Gastrocnemius medialis (tissue), 4 donors: ENCODE data around the gene SECISBP2.

Experiments
- POLR2A ChIP-seq, 2 donors: fragments of 450-650 bp; IDR thresholded peaks; one replicate each; pipeline ENCODE4 v1.6.1; 2017; ENCODE audit warnings: antibody characterized with exemption in 2 of 2, mild to moderate bottlenecking in 2 of 2, moderate library complexity in 2 of 2
- TF ChIP-seq, protein P1 (sequence below), 5 experiments: fragments of 450-650 bp in 3 of 5; fragments of 200-600 bp in 2 of 5; sonication (generic) in 2 of 5; IDR thresholded peaks in 4 of 5; conservative IDR thresholded peaks in 1 of 5; 1 replicate in 4 of 5; 2 replicates in 1 of 5; pipeline ENCODE4 v1.5.1; 2016 to 2019; ENCODE audit warnings: antibody characterized with exemption in 5 of 5, mild to moderate bottlenecking in 3 of 5, moderate library complexity in 3 of 5

DNA sequence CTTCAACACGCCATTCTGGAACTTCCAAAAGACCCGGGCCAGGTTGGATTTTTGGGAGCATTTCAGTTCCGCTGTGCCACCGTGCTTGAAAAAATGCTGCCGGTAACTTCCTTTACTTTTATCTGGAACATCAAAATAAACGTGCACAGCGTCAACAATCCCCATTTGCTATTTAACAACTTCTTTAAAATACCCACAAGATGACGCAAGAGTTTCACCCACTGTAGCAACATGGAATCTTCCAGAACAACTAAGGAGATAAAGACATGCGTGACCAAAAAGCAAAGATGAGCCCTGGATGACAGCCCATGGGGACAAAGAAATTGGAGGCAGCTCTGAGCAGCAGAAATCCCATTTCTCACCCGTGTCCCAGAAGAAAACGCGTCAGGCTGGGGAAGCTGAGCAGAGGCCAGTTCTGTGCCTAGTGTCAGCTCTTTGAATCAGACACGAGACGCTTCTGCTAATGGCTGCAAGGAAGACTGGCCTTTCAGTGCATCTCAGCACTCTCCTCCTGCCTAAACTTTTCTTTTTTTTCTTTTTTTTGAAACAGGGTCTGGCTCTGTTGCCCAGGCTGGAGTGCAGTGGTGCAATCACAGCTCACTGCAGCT is 61.3 kb downstream of the SECISBP2 start:
- no peak for TF ChIP-seq POLR2A (IDR thresholded peaks at IDR 0.05)
- TF ChIP-seq, protein P1, sequence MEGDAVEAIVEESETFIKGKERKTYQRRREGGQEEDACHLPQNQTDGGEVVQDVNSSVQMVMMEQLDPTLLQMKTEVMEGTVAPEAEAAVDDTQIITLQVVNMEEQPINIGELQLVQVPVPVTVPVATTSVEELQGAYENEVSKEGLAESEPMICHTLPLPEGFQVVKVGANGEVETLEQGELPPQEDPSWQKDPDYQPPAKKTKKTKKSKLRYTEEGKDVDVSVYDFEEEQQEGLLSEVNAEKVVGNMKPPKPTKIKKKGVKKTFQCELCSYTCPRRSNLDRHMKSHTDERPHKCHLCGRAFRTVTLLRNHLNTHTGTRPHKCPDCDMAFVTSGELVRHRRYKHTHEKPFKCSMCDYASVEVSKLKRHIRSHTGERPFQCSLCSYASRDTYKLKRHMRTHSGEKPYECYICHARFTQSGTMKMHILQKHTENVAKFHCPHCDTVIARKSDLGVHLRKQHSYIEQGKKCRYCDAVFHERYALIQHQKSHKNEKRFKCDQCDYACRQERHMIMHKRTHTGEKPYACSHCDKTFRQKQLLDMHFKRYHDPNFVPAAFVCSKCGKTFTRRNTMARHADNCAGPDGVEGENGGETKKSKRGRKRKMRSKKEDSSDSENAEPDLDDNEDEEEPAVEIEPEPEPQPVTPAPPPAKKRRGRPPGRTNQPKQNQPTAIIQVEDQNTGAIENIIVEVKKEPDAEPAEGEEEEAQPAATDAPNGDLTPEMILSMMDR (IDR thresholded peaks at IDR 0.05 in 4 of 5, conservative IDR thresholded peaks at IDR 0.05 in 1 of 5), result no peak
